DND-41 (cell line): Measurements from ENCODE around the gene OPCML.

Experiments
- ATAC-seq: fragments of 200-7000 bp; cut with Tn5 transposase; 3 replicates; pipeline ENCODE4 v1.9.1; 2021; ENCODE audit warnings: low read depth; ENCODE audit not compliant: insufficient read depth
- DNase-seq: peaks from one replicate; pipeline ENCODE4 v3.0.0-alpha.2; 2020
- H2AFZ ChIP-seq: 2 replicates; pipeline ENCODE4 v1.6.0; 2012; ENCODE audit warnings: low read depth, low read length
- H3K27ac ChIP-seq: 2 replicates; pipeline ENCODE4 v1.5.1; 2012; ENCODE audit warnings: low read length, inconsistent platforms
- H3K27me3 ChIP-seq: fragments of 200-600 bp; sonication (generic); 2 replicates; pipeline ENCODE4 v1.6.0; 2012; ENCODE audit warnings: low read length, mild to moderate bottlenecking, inconsistent platforms; ENCODE audit not compliant: insufficient read depth, poor library complexity
- H3K36me3 ChIP-seq: 2 replicates; pipeline ENCODE4 v1.5.1; 2012; ENCODE audit warnings: low read length, inconsistent platforms; ENCODE audit not compliant: insufficient read depth
- H3K4me1 ChIP-seq: 2 replicates; pipeline ENCODE4 v1.5.1; 2012; ENCODE audit warnings: mild to moderate bottlenecking, low read length; ENCODE audit not compliant: insufficient read depth
- H3K4me2 ChIP-seq: 2 replicates; pipeline ENCODE4 v1.6.0; 2012; ENCODE audit warnings: mild to moderate bottlenecking, moderate library complexity, low read length, inconsistent platforms; ENCODE audit not compliant: insufficient read depth
- H3K4me3 ChIP-seq, 2 experiments: fragments of 200-600 bp in 1 of 2; shearing (Covaris generic) in 1 of 2; 2 replicates each; pipeline ENCODE4 v1.5.1; 2012 to 2016; ENCODE audit warnings: inconsistent platforms in 2 of 2, low read length in 2 of 2, mild to moderate bottlenecking in 2 of 2, low read depth in 1 of 2, moderate library complexity in 1 of 2
- H3K79me2 ChIP-seq: 2 replicates; pipeline ENCODE4 v1.6.0; 2012; ENCODE audit warnings: low read length, inconsistent platforms; ENCODE audit not compliant: insufficient read depth
- H3K9ac ChIP-seq: 2 replicates; pipeline ENCODE4 v1.6.0; 2012; ENCODE audit warnings: low read depth, mild to moderate bottlenecking, inconsistent platforms, low read length, moderate library complexity
- H3K9me3 ChIP-seq: 2 replicates; pipeline ENCODE4 v1.5.1; 2012; ENCODE audit warnings: low read length, moderate library complexity, mild to moderate bottlenecking, inconsistent platforms; ENCODE audit not compliant: insufficient read depth, severe bottlenecking
- H4K20me1 ChIP-seq: 2 replicates; pipeline ENCODE4 v1.6.0; 2012; ENCODE audit warnings: low read length; ENCODE audit not compliant: insufficient read depth
- EZH2 ChIP-seq: IDR thresholded peaks from 3 replicates; pipeline ENCODE4 v1.6.1; 2012; ENCODE audit warnings: borderline replicate concordance, low read depth, mild to moderate bottlenecking, moderate library complexity, low read length, inconsistent platforms; ENCODE audit not compliant: severe bottlenecking
- TF ChIP-seq, protein P1 (sequence below): IDR thresholded peaks from 2 replicates; pipeline ENCODE4 v1.5.1; 2012; ENCODE audit warnings: borderline replicate concordance, low read length, moderate library complexity, mild to moderate bottlenecking; ENCODE audit not compliant: poor library complexity, severe bottlenecking; ENCODE audit errors: extremely low read depth

Gene OPCML

GRCh38 chr11:133525976-133526375 lies 6.3 kb downstream of the OPCML start:
- no peaks in the 10 kb centered on the region; the same call in 1 of the 2 replicates for H4K20me1 ChIP-seq
- no peak overlapping the region for H3K9ac ChIP-seq
- no peak overlapping the region for H3K27ac ChIP-seq
- no peak overlapping the region for H2AFZ ChIP-seq
- no peak overlapping the region for H3K4me2 ChIP-seq
- H3K36me3 ChIP-seq: no peaks in the 10 kb centered on the region
- no peak for DNase-seq
- H3K27me3 ChIP-seq: peaks cover 10% of the 10 kb centered on the region
- H3K4me3 ChIP-seq: no peak overlapping the region
- no peaks in the 10 kb centered on the region for H3K4me1 ChIP-seq
- no peaks in the 10 kb centered on the region for H3K9me3 ChIP-seq
- ATAC-seq: no peak
- TF ChIP-seq, protein P1, sequence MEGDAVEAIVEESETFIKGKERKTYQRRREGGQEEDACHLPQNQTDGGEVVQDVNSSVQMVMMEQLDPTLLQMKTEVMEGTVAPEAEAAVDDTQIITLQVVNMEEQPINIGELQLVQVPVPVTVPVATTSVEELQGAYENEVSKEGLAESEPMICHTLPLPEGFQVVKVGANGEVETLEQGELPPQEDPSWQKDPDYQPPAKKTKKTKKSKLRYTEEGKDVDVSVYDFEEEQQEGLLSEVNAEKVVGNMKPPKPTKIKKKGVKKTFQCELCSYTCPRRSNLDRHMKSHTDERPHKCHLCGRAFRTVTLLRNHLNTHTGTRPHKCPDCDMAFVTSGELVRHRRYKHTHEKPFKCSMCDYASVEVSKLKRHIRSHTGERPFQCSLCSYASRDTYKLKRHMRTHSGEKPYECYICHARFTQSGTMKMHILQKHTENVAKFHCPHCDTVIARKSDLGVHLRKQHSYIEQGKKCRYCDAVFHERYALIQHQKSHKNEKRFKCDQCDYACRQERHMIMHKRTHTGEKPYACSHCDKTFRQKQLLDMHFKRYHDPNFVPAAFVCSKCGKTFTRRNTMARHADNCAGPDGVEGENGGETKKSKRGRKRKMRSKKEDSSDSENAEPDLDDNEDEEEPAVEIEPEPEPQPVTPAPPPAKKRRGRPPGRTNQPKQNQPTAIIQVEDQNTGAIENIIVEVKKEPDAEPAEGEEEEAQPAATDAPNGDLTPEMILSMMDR: no peak
- TF ChIP-seq EZH2: no peak
- no peaks in the 10 kb centered on the region for H3K79me2 ChIP-seq

GRCh38 chr11:133524488-133524887 lies 7.8 kb downstream of the OPCML start:
- no peaks in the 10 kb centered on the region for H3K4me1 ChIP-seq
- no peak overlapping the region for H3K4me3 ChIP-seq
- no peaks in the 10 kb centered on the region for H4K20me1 ChIP-seq
- DNase-seq (no peak), ATAC-seq (no peak)
- no peaks in the 10 kb centered on the region for H3K9me3 ChIP-seq
- H3K27me3 ChIP-seq: peaks cover 2% of the 10 kb centered on the region
- H3K4me2 ChIP-seq: no peak overlapping the region
- no peak overlapping the region for H2AFZ ChIP-seq
- H3K79me2 ChIP-seq: no peaks in the 10 kb centered on the region
- H3K36me3 ChIP-seq: no peaks in the 10 kb centered on the region
- no peak overlapping the region for H3K9ac ChIP-seq
- TF ChIP-seq EZH2: no peak
- TF ChIP-seq, protein P1: no peak
- no peak overlapping the region for H3K27ac ChIP-seq

GRCh38 chr11:133522344-133522743 lies 10.0 kb downstream of the OPCML start:
- Histone ChIP-seq H3K27ac (no peak overlapping the region), H2AFZ (no peak overlapping the region), H3K4me3 (no peak overlapping the region), H3K79me2 (no peaks in the 10 kb centered on the region), H3K36me3 (no peaks in the 10 kb centered on the region), H3K9me3 (no peaks in the 10 kb centered on the region), H3K4me1 (no peaks in the 10 kb centered on the region), H4K20me1 (no peaks in the 10 kb centered on the region), H3K9ac (no peak overlapping the region), H3K4me2 (no peak overlapping the region), H3K27me3 (no peaks in the 10 kb centered on the region)
- ATAC-seq (no peak), DNase-seq (no peak)
- TF ChIP-seq, protein P1: no peak
- TF ChIP-seq EZH2: no peak

DNA sequence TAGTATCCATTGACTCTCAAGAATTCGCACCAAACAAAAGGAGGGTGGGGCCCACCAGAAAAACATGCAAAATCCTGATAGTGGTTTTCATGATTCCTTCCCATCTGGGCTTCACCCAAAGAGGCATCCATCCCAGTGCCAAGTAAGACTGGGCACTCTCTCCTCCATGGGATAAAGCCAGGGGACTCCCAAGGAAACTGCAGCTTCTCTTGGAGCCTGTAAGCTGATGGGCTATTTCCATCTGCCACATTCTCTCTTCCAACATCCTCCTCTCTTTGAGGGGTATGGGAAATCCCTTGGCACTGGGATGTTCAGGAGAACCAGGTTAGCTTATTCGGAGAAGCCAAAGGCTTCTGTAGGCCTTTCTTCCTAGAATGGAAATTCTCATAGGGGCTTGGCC lies 10.8 kb downstream of the OPCML start:
- no peaks in the 10 kb centered on the region for H3K27me3 ChIP-seq
- DNase-seq: no peak

More for the DNA sequence above, 10.8 kb downstream of the OPCML start:
- Histone ChIP-seq H3K36me3 (no peaks in the 10 kb centered on the region), H2AFZ (no peak overlapping the region), H3K79me2 (no peaks in the 10 kb centered on the region), H3K4me2 (no peak overlapping the region), H3K27ac (no peak overlapping the region), H3K9me3 (no peaks in the 10 kb centered on the region), H3K4me1 (no peaks in the 10 kb centered on the region), H3K9ac (no peak overlapping the region), H3K4me3 (no peak overlapping the region), H4K20me1 (no peaks in the 10 kb centered on the region)
- ATAC-seq: no peak
- TF ChIP-seq, protein P1: no peak
- TF ChIP-seq EZH2: no peak
